HepG2 (cell line): ENCODE measurements around the gene ARSB. TPM values are rescaled to one million over a fixed set of nuclear protein-coding genes. Genes with fewer than 3 reads are reported as not detected.

Experiments
- ATAC-seq: fragments of 200-7000 bp; cut with Tn5 transposase; 3 replicates; pipeline ENCODE4 v1.9.1; 2020; ENCODE audit warnings: mild to moderate bottlenecking, moderate library complexity
- BruUV-seq: library from RNA; stranded (reverse); fragments of 400-500 nt; replicated peaks from 2 replicates; lab custom pipeline; 2021; lab: Mats Ljungman, UMichigan
- CTCF ChIA-PET: fragments of 300-600 bp; formaldehyde crosslinking; extraction: SDS; loops from one replicate; lab custom pipeline; 2021; ENCODE audit warnings: low total read pairs, inconsistent platforms, low intra/inter-chr PET ratio; lab: Yijun Ruan, JAX
- POLR2A ChIA-PET: fragments of 350-600 bp; sonication (Branson Sonifier 250); formaldehyde crosslinking; loops from one replicate; lab custom pipeline; 2020; ENCODE audit warnings: antibody characterized with exemption, inconsistent platforms; lab: Yijun Ruan, JAX
- DNase-seq: peaks from one replicate; pipeline ENCODE4 v3.0.0-alpha.2; 2015; ENCODE audit warnings: low spot score
- FAIRE-seq: peaks from 3 replicates; lab custom pipeline; 2011; peaks lifted over from hg19 to GRCh38; lab: Jason Lieb, UNC
- H2AFZ ChIP-seq: one replicate; pipeline ENCODE4 v1.6.1; 2011; ENCODE audit warnings: low read length, inconsistent platforms
- H3K27ac ChIP-seq: fragments of 300-600 bp; 3 replicates; pipeline ENCODE4 v1.8.0; 2011; ENCODE audit warnings: mixed run types, mild to moderate bottlenecking, mixed read lengths, low read length, inconsistent platforms; ENCODE audit not compliant: insufficient read depth; ENCODE audit errors: extremely low read length
- H3K27me3 ChIP-seq, 2 experiments: fragments of 200-600 bp in 1 of 2; 2 replicates in 1 of 2; 3 replicates in 1 of 2; pipeline versions ENCODE4 v1.6.0 to v1.8.0; 2011; ENCODE audit warnings: low read length in 2 of 2, mild to moderate bottlenecking in 2 of 2, moderate library complexity in 2 of 2, inconsistent platforms in 1 of 2; ENCODE audit not compliant: insufficient read depth in 2 of 2, control insufficient read depth in 1 of 2
- H3K36me3 ChIP-seq, 2 experiments: fragments of 200-600 bp in 1 of 2; replicated peaks in 1 of 2; 2 replicates in 1 of 2; 3 replicates in 1 of 2; pipeline versions ENCODE4 v1.5.1 to v1.8.0; 2011; ENCODE audit warnings: low read length in 2 of 2, inconsistent platforms in 1 of 2; ENCODE audit not compliant: insufficient read depth in 2 of 2, control insufficient read depth in 1 of 2
- H3K4me1 ChIP-seq: 2 replicates; pipeline ENCODE4 v1.5.1; 2012; ENCODE audit warnings: low read length, inconsistent platforms; ENCODE audit not compliant: insufficient read depth
- H3K4me2 ChIP-seq: 2 replicates; pipeline ENCODE4 v1.6.0; 2011; ENCODE audit warnings: low read depth, low read length, inconsistent platforms
- H3K4me3 ChIP-seq, 3 experiments: fragments of 200-600 bp in 1 of 3; sonication (generic), shearing (Covaris generic) in 1 of 3; replicated peaks in 1 of 3; 2 replicates each; pipeline ENCODE4 v1.5.1; 2011 to 2016; ENCODE audit warnings: low read length in 3 of 3, inconsistent platforms in 2 of 3, low read depth in 2 of 3, mild to moderate bottlenecking in 2 of 3, control low read depth in 1 of 3, mixed read lengths in 1 of 3; ENCODE audit not compliant: insufficient read depth in 1 of 3
- H3K79me2 ChIP-seq: one replicate; pipeline ENCODE4 v1.6.1; 2011; ENCODE audit warnings: low read length, inconsistent platforms; ENCODE audit not compliant: insufficient read depth
- H3K9ac ChIP-seq: 2 replicates; pipeline ENCODE4 v1.6.0; 2011; ENCODE audit warnings: mild to moderate bottlenecking, low read depth, low read length, inconsistent platforms; ENCODE audit not compliant: insufficient read depth
- H3K9me3 ChIP-seq: 2 replicates; pipeline ENCODE4 v1.5.1; 2012; ENCODE audit warnings: mild to moderate bottlenecking, low read length
- H4K20me1 ChIP-seq: 2 replicates; pipeline ENCODE4 v1.6.0; 2011; ENCODE audit warnings: inconsistent platforms, mild to moderate bottlenecking, low read length, moderate library complexity; ENCODE audit not compliant: insufficient read depth
- AHR ChIP-seq: IDR thresholded peaks from 2 replicates; pipeline ENCODE4 v1.6.1; 2018; ENCODE audit warnings: missing genetic modification reagents, missing compliant biosample characterization
- HIVEP1 ChIP-seq: sonication (generic); formaldehyde crosslinking; IDR thresholded peaks from 2 replicates; pipeline ENCODE4 v1.4.0; 2020; ENCODE audit warnings: mild to moderate bottlenecking, missing genetic modification reagents
- HMGXB4 ChIP-seq, 2 experiments: sonication (generic) in 1 of 2; formaldehyde crosslinking in 1 of 2; IDR thresholded peaks; 2 replicates each; pipeline versions ENCODE4 v1.4.0 to v1.6.1; 2018 to 2020; ENCODE audit warnings: missing genetic modification reagents in 2 of 2, borderline replicate concordance in 1 of 2, low read depth in 1 of 2, mild to moderate bottlenecking in 1 of 2, missing biosample characterization in 1 of 2
- MLXIP ChIP-seq: sonication (generic); formaldehyde crosslinking; IDR thresholded peaks from 2 replicates; pipeline ENCODE4 v1.9.0; 2021; ENCODE audit warnings: missing genetic modification reagents, borderline replicate concordance
- NCOA1 ChIP-seq: sonication (generic); formaldehyde crosslinking; IDR thresholded peaks from 2 replicates; pipeline ENCODE4 v1.9.0; 2021; ENCODE audit warnings: missing genetic modification reagents
- NR2C2 ChIP-seq: sonication (generic); formaldehyde crosslinking; IDR thresholded peaks from 2 replicates; pipeline ENCODE4 v1.4.0; 2020; ENCODE audit warnings: missing genetic modification reagents, mild to moderate bottlenecking, moderate library complexity, borderline replicate concordance
- RARA ChIP-seq: IDR thresholded peaks from 2 replicates; pipeline ENCODE4 v1.6.1; 2016; ENCODE audit warnings: missing genetic modification reagents, missing compliant biosample characterization
- ZBTB7B ChIP-seq: sonication (generic); formaldehyde crosslinking; IDR thresholded peaks from 2 replicates; pipeline ENCODE4 v1.4.0; 2020; ENCODE audit warnings: missing genetic modification reagents
- ZNF644 ChIP-seq: IDR thresholded peaks from 2 replicates; pipeline ENCODE4 v1.6.1; 2016; ENCODE audit warnings: low read depth
- ZNF800 ChIP-seq: sonication (generic); formaldehyde crosslinking; IDR thresholded peaks from 2 replicates; pipeline ENCODE4 v1.4.0; 2020; ENCODE audit warnings: missing genetic modification reagents
- in situ Hi-C: cut with HindIII; loops from 2 replicates; pipeline ENCODE4 v1.10.0; 2017; ENCODE audit warnings: low pct_unique_long_range_greater_than_20kb; ENCODE audit not compliant: extremely low pct_ligation_motif_present
- intact Hi-C: fragments of 100-400 bp; cut with micrococcal nuclease; formaldehyde crosslinking; loops from one replicate; pipeline ENCODE4 v1.10.0; 2022; ENCODE audit not compliant: unreplicated experiment
- polyA plus RNA-seq, 8 experiments: library from polyadenylated mRNA; depleted of rRNA in 3 of 8; stranded (reverse) in 7 of 8; unstranded in 1 of 8; fragments of >200 nt; fragmentation: Illumina TruSeq in 4 of 8; extraction: Trizol in 4 of 8; gene quantifications; 2 replicates each; pipeline versions ENCODE4 v1.2.1 to v1.2.3, GENCODE V29; 2011 to 2016; ENCODE audit warnings: low read depth in 4 of 8, missing spikeins in 1 of 8, mixed read lengths in 1 of 8; ENCODE audit not compliant: insufficient read depth in 1 of 8
- total RNA-seq, 5 experiments: library from RNA; depleted of rRNA; stranded (reverse); fragments of >200 nt; fragmentation: Illumina TruSeq; extraction: Trizol; gene quantifications; 2 replicates each; pipeline ENCODE4 v1.2.3, GENCODE V29; 2016; ENCODE audit warnings: low read depth in 1 of 5
- TF ChIP-seq, protein P1 (sequence below): IDR thresholded peaks from 2 replicates; pipeline ENCODE4 v1.4.0; 2020; ENCODE audit warnings: mild to moderate bottlenecking, missing genetic modification reagents
- TF ChIP-seq, protein P2 (sequence below): IDR thresholded peaks from 2 replicates; pipeline ENCODE4 v1.6.1; 2012; ENCODE audit warnings: inconsistent platforms

The ARSB gene
- total and polyA plus RNA-seq, 2 of the 13 experiments (the other 11 are each of a cell fraction or from before 2014, with no cell fraction given): 52.6 to 66.4 TPM

DNA sequence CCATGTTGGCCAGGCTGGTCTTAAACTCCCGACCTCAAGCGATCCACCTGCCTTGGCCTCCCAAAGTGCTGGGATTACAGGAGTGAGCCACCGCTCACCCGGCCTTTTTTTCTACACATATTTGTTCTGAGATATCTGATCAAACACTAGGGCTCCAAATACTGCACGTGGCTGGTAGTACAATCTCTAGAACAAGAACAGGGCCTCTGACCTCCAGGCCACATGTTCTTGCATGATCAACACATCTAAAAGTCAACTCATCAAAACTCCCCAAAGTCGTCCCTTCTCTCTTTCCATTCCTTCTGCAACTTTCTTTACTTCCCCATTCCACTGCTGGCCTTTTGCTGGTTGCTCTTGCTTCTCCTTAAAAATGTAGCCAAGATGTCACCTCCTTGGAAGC, 223.3 kb downstream of the ARSB start (continued):
- TF ChIP-seq, protein P1, sequence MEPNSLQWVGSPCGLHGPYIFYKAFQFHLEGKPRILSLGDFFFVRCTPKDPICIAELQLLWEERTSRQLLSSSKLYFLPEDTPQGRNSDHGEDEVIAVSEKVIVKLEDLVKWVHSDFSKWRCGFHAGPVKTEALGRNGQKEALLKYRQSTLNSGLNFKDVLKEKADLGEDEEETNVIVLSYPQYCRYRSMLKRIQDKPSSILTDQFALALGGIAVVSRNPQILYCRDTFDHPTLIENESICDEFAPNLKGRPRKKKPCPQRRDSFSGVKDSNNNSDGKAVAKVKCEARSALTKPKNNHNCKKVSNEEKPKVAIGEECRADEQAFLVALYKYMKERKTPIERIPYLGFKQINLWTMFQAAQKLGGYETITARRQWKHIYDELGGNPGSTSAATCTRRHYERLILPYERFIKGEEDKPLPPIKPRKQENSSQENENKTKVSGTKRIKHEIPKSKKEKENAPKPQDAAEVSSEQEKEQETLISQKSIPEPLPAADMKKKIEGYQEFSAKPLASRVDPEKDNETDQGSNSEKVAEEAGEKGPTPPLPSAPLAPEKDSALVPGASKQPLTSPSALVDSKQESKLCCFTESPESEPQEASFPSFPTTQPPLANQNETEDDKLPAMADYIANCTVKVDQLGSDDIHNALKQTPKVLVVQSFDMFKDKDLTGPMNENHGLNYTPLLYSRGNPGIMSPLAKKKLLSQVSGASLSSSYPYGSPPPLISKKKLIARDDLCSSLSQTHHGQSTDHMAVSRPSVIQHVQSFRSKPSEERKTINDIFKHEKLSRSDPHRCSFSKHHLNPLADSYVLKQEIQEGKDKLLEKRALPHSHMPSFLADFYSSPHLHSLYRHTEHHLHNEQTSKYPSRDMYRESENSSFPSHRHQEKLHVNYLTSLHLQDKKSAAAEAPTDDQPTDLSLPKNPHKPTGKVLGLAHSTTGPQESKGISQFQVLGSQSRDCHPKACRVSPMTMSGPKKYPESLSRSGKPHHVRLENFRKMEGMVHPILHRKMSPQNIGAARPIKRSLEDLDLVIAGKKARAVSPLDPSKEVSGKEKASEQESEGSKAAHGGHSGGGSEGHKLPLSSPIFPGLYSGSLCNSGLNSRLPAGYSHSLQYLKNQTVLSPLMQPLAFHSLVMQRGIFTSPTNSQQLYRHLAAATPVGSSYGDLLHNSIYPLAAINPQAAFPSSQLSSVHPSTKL: peak; percentile 68
- TF ChIP-seq ZBTB7B (CRISPR knock-in tag) (no peak), RARA (CRISPR knock-in tag) (peak; percentile 64; the same call in 1 of the 2 replicates), ZNF800 (CRISPR knock-in tag) (no peak)
- TF ChIP-seq, protein P2, sequence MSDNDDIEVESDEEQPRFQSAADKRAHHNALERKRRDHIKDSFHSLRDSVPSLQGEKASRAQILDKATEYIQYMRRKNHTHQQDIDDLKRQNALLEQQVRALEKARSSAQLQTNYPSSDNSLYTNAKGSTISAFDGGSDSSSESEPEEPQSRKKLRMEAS: peak; percentile 65

DNA sequence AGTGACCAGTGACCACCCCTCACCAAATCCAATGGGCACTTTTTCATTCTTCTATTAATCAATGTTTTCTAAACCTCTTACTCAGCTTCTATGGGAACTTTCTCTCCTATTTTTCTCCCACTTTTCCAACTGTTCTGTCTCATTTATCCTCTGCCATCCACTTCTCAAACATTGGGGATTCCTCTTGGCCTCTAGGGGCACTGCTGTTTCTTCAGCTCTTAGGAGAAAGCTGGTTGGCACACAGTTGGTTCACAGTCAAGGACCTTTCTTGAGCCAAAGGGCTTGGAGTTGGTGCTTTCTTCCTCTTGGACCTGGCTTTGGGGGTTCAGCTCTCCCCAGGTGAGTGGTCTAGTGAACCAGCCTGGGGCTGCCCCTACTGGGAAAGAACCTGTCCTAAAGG, 224.3 kb downstream of the ARSB start:
- POLR2A ChIA-PET: interaction anchor here (1.5 kb wide), 1 partner anchor 33 kb away, joined by 3 read pairs; no protein-coding TSS in a partner anchor
- intact Hi-C loops: no loop called here
- no peak overlapping the region for H3K4me3 ChIP-seq
- H3K27ac ChIP-seq: no peak overlapping the region
- no TSS peak for BruUV-seq
- DNase-seq: peak; percentile 9
- FAIRE-seq: no peak
- H2AFZ ChIP-seq: no peak overlapping the region
- H3K36me3 ChIP-seq: no peaks in the 10 kb centered on the region
- H3K9ac ChIP-seq: no peak overlapping the region
- peaks cover 0 to 24% of the 10 kb centered on the region in 2 experiments; a peak in 2 of 5 replicates for H3K27me3 ChIP-seq
- no peaks in the 10 kb centered on the region for H3K79me2 ChIP-seq
- no peaks in the 10 kb centered on the region for H4K20me1 ChIP-seq
- CTCF ChIA-PET: no interaction called here
- in situ Hi-C loops: no loop called here
- H3K9me3 ChIP-seq: no peaks in the 10 kb centered on the region
- peaks cover 51% of the 10 kb centered on the region for H3K4me1 ChIP-seq
- no peak overlapping the region for H3K4me2 ChIP-seq
- no peak for ATAC-seq
- TF ChIP-seq MLXIP: no peak
- TF ChIP-seq HMGXB4 (CRISPR knock-in tag; IDR thresholded peaks at IDR 0.05; ENCODE audit: borderline replicate concordance in 1 of 2, low read depth in 1 of 2): no peak
- no peak for TF ChIP-seq AHR (CRISPR knock-in tag)
- TF ChIP-seq ZNF644: peak; percentile 9; the same call in 1 of the 2 replicates
- TF ChIP-seq NR2C2 (CRISPR knock-in tag): no peak
- TF ChIP-seq HIVEP1 (CRISPR knock-in tag): no peak
- 0 out of 2 replicates have a peak, but pooled peaks have one; percentile 20 for TF ChIP-seq NCOA1 (CRISPR knock-in tag)
